Breast epithelium (tissue), 4 donors: ENCODE results near the gene C1orf105. TPM values are rescaled to one million over a fixed set of nuclear protein-coding genes. Genes with fewer than 3 reads are reported as not detected.

ENCODE experiments used
- DNase-seq, 2 donors: peaks; one replicate each; pipeline ENCODE4 v3.0.0-alpha.2; 2019; ENCODE audit warnings: low spot score in 2 of 2
- H3K27ac ChIP-seq, 2 donors: fragments of 200-600 bp; sonication (generic) in 1 of 2; one replicate each; pipeline ENCODE4 v1.5.1; 2016 to 2019; ENCODE audit warnings: mild to moderate bottlenecking in 1 of 2
- H3K27me3 ChIP-seq, 2 donors: fragments of 200-600 bp; sonication (generic) in 1 of 2; one replicate each; pipeline versions ENCODE4 v1.5.1 to v1.6.0; 2017 to 2019; ENCODE audit warnings: control low read depth in 1 of 2, mild to moderate bottlenecking in 1 of 2
- H3K36me3 ChIP-seq: fragments of 200-600 bp; one replicate; pipeline ENCODE4 v1.5.1; 2019
- H3K4me1 ChIP-seq, 2 donors: fragments of 200-600 bp; sonication (generic); one replicate each; pipeline ENCODE4 v1.5.1; 2016 to 2019; ENCODE audit warnings: control low read depth in 1 of 2
- H3K4me3 ChIP-seq, 3 donors: fragments of 200-600 bp; sonication (generic); 1 replicate in 2 of 3; 2 replicates in 1 of 3; pipeline ENCODE4 v1.5.1; 2016 to 2019; ENCODE audit warnings: mild to moderate bottlenecking in 3 of 3, moderate library complexity in 2 of 3
- H3K9me3 ChIP-seq, 2 donors: fragments of 200-600 bp; sonication (generic) in 1 of 2; one replicate each; pipeline ENCODE4 v1.5.1; 2016 to 2019; ENCODE audit warnings: control low read depth in 1 of 2
- CTCF ChIP-seq, 3 donors: fragments of 450-650 bp; IDR thresholded peaks; one replicate each; pipeline ENCODE4 v1.5.1; 2016 to 2017; ENCODE audit warnings: antibody characterized with exemption in 3 of 3, mild to moderate bottlenecking in 3 of 3, moderate library complexity in 3 of 3
- POLR2A ChIP-seq: fragments of 450-650 bp; IDR thresholded peaks from one replicate; pipeline ENCODE4 v1.6.1; 2016; ENCODE audit warnings: antibody characterized with exemption, mild to moderate bottlenecking, moderate library complexity
- POLR2AphosphoS5 ChIP-seq, 3 donors: sonication (generic); formaldehyde crosslinking; IDR thresholded peaks; one replicate each; pipeline ENCODE4 v1.6.1; 2017; ENCODE audit warnings: antibody characterized with exemption in 3 of 3
- intact Hi-C: fragments of 100-400 bp; cut with DNase I; formaldehyde crosslinking; loops from one replicate; pipeline ENCODE4 v1.15.1; 2023; ENCODE audit warnings: low total_unique reads
- total RNA-seq, 3 donors: library from RNA; depleted of rRNA; stranded (reverse); fragments of >200 nt; gene quantifications; one replicate each; pipeline ENCODE4 v1.1.0, GENCODE V29; 2016

The C1orf105 gene
- total RNA-seq, 3 donors from 2014 or later: not detected

- H3K27ac ChIP-seq: no peak overlapping the region
- no peaks in the 10 kb centered on the region for H3K9me3 ChIP-seq
- no peaks in the 10 kb centered on the region for H3K36me3 ChIP-seq
- H3K27me3 ChIP-seq: no peaks in the 10 kb centered on the region
- H3K4me1 ChIP-seq: no peaks in the 10 kb centered on the region
- DNase-seq: no peak
- intact Hi-C loops: no loop called here
- H3K4me3 ChIP-seq: no peak overlapping the region
- TF ChIP-seq CTCF (IDR thresholded peaks at IDR 0.05) (no peak), POLR2AphosphoS5 (IDR thresholded peaks at IDR 0.05) (no peak), POLR2A (no peak)
Measured at GRCh38 chr1:172517545-172517944, 97.1 kb downstream of the C1orf105 start.

Other genes starting within 250 kb of the C1orf105 start
- 10 to 100 TPM; 20.3 to 39.2 (median 29.3) TPM for gene PIGC, start 23.4 kb downstream of the C1orf105 start, total RNA-seq
- gene SUCO, start 112.5 kb downstream of the C1orf105 start, total RNA-seq: 10 to 100 TPM; 29.6 to 70.8 (median 43.9) TPM
- under 1 TPM in 1 of 3 donors, not detected in 2; 0.44 TPM for gene FASLG, start 238.4 kb downstream of the C1orf105 start, total RNA-seq